Stimulated activated CD8-positive, alpha-beta memory T cell treated with anti-CD3 and anti-CD28 coated beads, Interleukin-7, amount 100 ng/mL, for 1 hour (primary cell): ENCODE results near the gene RBM47.

Experiments
- DNase-seq, 2 donors: peaks; one replicate each; pipeline ENCODE4 v3.0.0-alpha.2; 2020; ENCODE audit warnings: low read depth in 2 of 2

The RBM47 gene

GRCh38 chr4:40623707-40624106 is 6.0 kb downstream of the RBM47 start:
- DNase-seq, result no peak

GRCh38 chr4:40622913-40623312 is 6.8 kb downstream of the RBM47 start:
- no peak for DNase-seq

- no peak for DNase-seq
Observed at GRCh38 chr4:40621592-40622512, 7.8 kb downstream of the RBM47 start.

DNA sequence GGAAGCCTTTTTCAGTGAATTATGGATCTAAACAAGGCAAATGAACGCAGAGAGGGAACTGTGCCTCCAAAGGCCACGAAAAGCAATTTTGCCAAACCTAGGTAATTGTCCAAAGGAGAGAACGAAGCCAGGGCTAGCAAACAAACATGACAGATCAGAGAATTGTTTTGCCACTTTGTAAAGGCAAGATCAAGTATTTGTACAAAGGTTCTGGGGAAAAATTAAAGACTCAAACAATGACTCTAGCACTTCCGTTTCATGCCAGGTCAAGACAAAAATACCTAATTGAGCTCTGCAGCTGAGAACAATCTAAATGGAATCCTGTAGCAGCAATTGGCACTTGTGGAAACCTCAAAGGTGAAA is 8.5 kb downstream of the RBM47 start:
- DNase-seq, result no peak

GRCh38 chr4:40619600-40619999 is 10.1 kb downstream of the RBM47 start:
- no peak for DNase-seq

DNA sequence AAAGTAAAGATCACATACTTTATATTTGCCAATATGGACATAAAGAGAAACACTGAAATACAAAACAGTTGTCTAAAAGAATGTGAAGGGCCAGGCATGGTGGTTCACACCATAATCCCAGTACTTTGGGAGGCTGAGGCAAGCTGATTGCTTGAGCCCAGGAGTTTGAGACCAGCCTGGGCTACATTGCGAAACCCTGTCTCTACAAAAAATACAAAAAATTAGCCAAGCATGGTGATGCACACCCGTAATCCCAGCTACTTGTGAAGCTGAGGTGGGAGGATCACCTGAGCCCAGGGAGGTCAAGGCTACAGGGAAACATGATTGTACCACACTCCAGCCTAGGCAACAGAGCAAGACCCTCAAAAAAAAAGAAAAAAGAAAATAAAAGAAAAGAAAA is 11.8 kb downstream of the RBM47 start:
- no peak for DNase-seq

DNA sequence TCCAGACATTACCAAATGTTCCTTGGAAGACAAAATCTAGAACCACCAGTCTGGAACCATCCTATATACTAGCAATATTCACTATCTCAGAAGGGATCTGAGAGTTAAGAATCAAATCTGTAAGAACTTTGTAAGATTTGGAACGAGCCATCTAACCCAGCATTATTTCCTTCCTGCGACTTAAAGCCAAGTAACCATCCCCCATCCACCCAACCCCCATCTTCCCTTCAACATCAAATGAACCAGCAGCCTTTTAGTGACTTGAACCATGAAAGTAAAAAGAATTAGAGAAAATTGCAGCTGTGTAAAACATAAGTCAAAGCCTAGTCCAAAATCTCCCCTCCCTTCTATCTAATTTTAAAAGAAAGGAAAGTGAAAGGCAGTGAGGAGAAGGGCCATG is 15.6 kb downstream of the RBM47 start:
- no peak for DNase-seq

DNA sequence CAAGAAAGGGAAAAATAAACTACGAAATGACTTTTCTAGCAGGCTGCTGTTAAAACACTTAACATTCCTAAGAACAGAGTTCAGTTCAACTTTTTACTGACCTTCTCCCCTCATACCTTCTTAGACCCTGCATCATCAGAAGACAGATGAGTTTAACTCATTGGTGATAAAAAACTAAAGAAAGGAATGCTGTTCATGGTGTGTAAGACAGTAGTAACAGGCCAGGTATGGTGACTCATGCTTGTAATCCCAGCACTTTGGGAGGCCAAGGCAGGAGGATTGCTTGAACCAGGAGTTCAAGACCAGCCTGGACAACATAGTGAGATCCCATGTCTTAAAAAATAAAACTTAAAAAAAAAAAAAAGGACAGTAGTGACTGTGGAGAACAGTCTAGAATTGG is 16.2 kb downstream of the RBM47 start:
- DNase-seq, result no peak

- no peak for DNase-seq
Observed at GRCh38 chr4:40612831-40613230, 16.8 kb downstream of the RBM47 start.

GRCh38 chr4:40612283-40612682 is 17.4 kb downstream of the RBM47 start:
- no peak for DNase-seq

- no peak for DNase-seq
Observed at GRCh38 chr4:40608628-40609027, 21.0 kb downstream of the RBM47 start.

- no peak for DNase-seq
Observed at GRCh38 chr4:40607221-40607620, 22.4 kb downstream of the RBM47 start.

- no peak for DNase-seq
Observed at GRCh38 chr4:40606239-40606767, 23.4 kb downstream of the RBM47 start.

GRCh38 chr4:40603281-40603680 is 26.4 kb downstream of the RBM47 start:
- no peak for DNase-seq

DNA sequence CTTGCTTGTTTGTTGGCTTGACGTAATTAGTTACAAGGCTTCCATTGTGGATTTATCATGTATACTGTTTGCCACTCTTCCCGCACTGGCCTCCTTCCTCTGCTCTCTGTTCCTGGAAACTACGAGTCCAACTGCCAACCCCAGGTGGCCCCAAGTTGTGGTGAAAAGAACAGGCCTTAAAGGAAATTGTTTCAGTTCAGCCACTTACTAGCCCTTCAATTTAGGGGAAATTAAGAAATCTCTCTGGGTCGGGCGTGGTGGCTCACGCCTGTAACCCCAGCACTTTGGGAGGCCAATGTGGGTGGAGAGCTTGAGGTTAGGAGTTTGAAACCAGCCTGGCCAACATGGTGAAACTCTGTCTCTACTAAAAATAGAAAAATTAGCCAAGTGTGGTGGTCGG is 28.0 kb downstream of the RBM47 start:
- DNase-seq, result no peak

DNA sequence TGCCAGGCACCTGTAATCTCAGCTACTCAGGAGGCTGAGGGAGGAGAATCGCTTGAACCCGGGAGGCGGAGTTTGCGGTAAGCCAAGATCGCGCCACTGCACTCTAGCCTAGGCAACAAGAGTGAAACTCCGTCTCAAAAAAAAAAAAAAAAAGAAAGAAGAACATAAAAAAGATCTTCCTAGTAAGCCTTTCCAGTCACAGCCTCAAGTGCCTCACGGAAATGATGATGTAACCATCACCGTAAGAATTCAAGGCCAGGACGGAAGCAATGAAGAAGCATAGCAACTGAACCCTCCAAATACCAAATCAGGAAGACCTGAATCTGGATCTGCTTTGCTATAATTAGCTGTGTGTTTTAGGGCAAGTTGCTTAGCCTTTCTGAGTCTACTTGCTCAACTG is 28.8 kb downstream of the RBM47 start:
- no peak for DNase-seq

DNA sequence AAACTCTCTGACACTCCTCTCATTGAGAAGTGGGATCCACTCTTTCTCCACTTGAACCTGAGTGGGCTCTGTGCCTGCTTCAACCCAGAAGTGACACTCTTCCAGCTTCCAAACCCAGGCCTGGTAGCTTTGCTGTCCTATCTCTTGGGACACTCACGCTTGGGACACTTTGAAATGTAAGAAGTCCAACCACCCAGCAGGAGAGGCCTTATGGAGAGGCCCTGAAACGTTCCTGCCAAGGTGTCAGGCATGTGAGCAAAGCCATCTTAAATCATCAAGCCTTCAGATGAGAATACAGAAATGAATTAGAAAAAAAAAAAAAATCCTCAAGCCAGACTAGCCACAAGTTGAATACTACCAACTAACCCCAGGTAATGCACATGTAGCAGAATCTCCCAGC is 30.2 kb downstream of the RBM47 start:
- DNase-seq, result no peak

GRCh38 chr4:40596522-40596921 is 33.1 kb downstream of the RBM47 start:
- DNase-seq, result no peak

GRCh38 chr4:40595981-40596380 is 33.7 kb downstream of the RBM47 start:
- DNase-seq, result no peak

DNA sequence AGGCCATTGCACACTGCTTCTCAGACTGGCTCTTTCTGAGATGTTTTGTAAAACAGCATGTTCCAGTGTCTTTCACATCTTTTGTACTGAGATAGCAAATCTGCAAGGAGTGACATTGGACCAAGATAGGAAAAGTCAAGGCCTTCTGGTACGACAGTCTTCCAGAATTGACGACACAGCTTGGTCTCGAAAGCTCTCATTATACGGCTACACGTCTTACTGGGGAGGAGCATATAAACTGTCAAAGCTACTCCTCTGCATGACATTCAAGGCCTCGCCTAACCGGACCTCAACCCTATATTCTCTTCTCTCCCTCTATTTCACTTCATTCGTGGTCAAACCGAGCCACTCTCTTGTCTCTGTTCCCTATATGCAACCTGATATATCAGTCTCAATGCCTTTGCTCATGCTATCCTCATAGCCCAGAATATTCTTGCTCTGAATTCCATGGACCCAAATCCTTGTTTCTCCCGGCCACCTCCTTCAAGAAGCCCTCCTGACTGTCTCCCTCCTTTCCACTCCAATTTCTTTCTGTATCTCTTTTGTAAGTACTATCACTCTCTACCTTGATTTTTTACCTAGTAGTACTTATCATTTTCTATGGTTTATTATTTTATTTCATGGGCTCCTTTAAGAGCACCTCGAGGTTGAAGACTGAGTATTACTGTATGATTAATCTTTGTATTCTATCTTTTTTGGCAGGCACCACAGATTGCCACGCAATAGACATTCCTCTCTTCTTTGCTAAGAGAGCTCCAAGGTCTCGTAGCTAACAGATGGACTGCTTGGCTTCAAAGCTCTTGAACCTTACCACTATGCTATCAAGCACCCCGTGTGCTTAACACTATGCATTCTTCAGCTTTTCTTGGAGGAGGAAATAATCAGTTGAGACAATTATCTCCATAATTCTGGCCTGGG is 35.1 kb downstream of the RBM47 start:
- no peak for DNase-seq

DNA sequence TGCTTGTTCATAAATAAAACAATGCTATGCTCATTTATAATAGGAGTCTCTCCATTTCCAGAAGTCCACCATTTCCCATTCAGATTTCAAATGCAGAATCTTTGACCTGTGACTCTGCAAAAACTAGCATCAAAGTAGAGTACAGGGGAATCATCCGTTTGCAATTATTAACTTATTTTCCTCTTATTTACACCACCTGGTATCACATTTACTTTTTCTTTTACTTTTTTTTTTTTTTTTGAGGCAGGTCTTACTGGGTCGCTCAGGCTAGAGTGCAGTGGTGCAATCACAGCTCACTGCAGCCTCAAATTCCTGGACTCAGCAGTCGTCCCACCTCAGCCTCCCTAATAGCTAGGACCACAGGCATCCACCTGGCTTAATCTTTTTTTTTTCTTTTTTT is 37.6 kb downstream of the RBM47 start:
- DNase-seq, result no peak

- DNase-seq, result no peak
Observed at GRCh38 chr4:40587826-40588225, 41.8 kb downstream of the RBM47 start.

DNA sequence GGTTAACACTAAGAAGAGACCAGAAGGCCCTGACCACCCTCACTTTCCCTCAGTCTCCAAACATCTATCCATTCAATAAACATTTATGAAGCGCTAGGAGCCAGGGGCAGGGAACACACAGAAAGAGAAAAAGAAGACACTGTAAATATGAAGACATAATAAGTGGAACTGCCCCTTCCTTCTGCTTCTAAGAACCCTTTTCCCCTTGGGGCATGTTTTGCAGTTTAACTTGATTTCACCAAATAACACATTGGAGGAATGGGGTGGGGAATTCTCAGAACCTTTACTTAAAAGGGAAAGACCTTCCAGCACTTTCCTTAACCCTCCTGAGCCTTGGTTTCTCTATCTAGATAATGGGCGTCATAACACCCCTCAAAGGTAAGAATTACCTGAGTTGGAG is 42.3 kb downstream of the RBM47 start:
- DNase-seq, result no peak
